ENCODE data around the gene FRMPD1. TPM values are rescaled to one million over a fixed set of nuclear protein-coding genes. Genes with fewer than 3 reads are reported as not detected.

Gene FRMPD1
- total and polyA plus RNA-seq, 4 donors = 0.06 to 0.25 (median 0.06) TPM; not detected in 1

- TF ChIP-seq CTCF (IDR thresholded peaks at IDR 0.05; ENCODE audit: control extremely low read depth, extremely low read depth) = no peak
- Histone ChIP-seq H3K4me3 (no peak overlapping the region), H3K9me3 (ENCODE audit: control insufficient read depth in 4 of 4, insufficient read depth in 3 of 4, low read length in 3 of 4) (no peaks in the 10 kb centered on the region), H3K4me1 (ENCODE audit: control insufficient read depth in 5 of 5, insufficient read depth in 5 of 5, low read length in 5 of 5) (peaks cover 0 to 2% (median 0%) of the 10 kb centered on the region in 5 donors), H3K27me3 (ENCODE audit: control insufficient read depth in 3 of 3, insufficient read depth in 3 of 3, low read length in 2 of 3) (peaks cover 0 to 4% (median 3%) of the 10 kb centered on the region in 3 donors), H3K27ac (ENCODE audit: low read depth in 1 of 2, low read length in 1 of 2) (no peak overlapping the region), H3K36me3 (ENCODE audit: control insufficient read depth in 4 of 4, insufficient read depth in 4 of 4, low read length in 4 of 4) (no peaks in the 10 kb centered on the region), H3K9ac (ENCODE audit: insufficient read depth in 1 of 2, low read length in 2 of 2) (no peak overlapping the region)
- ATAC-seq (ENCODE audit: insufficient read depth, low FRiP score) = no peak
- no peak for DNase-seq
- WGBS, 2 donors = 87 to 90% methylated on average over 12 of the region's 12 CpGs
Measured at GRCh38 chr9:37625758-37626147, 25.0 kb upstream of the FRMPD1 start.

DNA sequence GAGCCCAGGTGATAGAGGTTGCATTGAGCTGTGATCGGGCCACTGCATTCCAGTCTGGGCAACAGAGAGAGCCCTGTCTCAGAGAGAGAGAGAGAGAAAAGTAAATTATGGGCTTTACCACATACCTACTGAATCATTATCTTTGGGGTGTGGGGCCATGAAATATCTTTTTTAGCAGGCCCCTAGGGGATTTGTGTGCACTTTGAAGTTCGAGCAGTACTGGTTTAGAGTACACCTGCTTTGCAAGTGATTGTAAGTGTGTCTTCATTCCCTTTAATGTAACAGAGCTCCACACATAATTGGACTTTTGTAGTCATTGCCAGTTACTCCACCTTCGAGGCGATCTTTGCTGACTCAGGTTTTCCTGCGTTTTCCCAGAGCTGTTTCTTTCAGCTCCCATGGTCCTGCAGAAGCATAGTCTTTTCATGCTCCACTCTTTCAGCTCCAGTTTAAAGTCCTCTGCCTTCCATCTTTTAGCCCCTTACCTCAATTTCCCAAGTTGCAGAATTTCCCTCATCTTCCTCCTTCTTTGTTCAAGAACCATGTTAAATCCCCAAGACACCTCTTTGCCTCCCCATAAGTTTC is 24.0 kb upstream of the FRMPD1 start:
- no peak overlapping the region for H3K9ac ChIP-seq (ENCODE audit: insufficient read depth in 1 of 2, low read length in 2 of 2)
- no peaks in the 10 kb centered on the region for H3K9me3 ChIP-seq (ENCODE audit: control insufficient read depth in 4 of 4, insufficient read depth in 3 of 4, low read length in 3 of 4)
- no peaks in the 10 kb centered on the region for H3K4me1 ChIP-seq (ENCODE audit: control insufficient read depth in 5 of 5, insufficient read depth in 5 of 5, low read length in 5 of 5)
- TF ChIP-seq CTCF (IDR thresholded peaks at IDR 0.05; ENCODE audit: control extremely low read depth, extremely low read depth) = no peak
- peaks cover 0 to 4% (median 3%) of the 10 kb centered on the region in 3 donors for H3K27me3 ChIP-seq (ENCODE audit: control insufficient read depth in 3 of 3, insufficient read depth in 3 of 3, low read length in 2 of 3)
- no peak overlapping the region for H3K27ac ChIP-seq (ENCODE audit: low read depth in 1 of 2, low read length in 1 of 2)
- no peaks in the 10 kb centered on the region for H3K36me3 ChIP-seq (ENCODE audit: control insufficient read depth in 4 of 4, insufficient read depth in 4 of 4, low read length in 4 of 4)
- no peak overlapping the region for H3K4me3 ChIP-seq
- WGBS, 2 donors = 47 to 87% methylated on average over 5 of the region's 5 CpGs
- DNase-seq (no peak), ATAC-seq (ENCODE audit: insufficient read depth, low FRiP score) (no peak)

DNA sequence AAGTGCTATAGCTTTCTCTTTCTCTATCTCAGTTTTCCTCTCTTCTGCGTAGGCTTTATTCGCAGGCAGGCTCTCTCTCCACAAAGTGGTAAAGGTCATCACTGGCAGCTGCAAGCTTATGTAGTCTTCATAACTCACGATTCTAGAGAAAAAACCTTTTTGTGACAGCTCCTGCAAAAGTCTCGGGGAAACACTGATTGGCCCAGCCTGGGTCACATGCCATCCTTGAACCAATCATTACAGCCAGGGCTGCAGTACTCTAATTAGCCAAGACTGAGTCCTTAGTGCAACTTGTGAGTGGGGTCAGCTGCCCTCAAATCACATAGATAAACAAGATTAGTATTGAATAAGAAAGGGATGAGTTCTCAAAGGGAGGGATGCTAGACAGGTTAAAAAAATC is 18.3 kb upstream of the FRMPD1 start:
- Histone ChIP-seq H3K36me3 (ENCODE audit: control insufficient read depth in 4 of 4, insufficient read depth in 4 of 4, low read length in 4 of 4) (no peaks in the 10 kb centered on the region), H3K9ac (ENCODE audit: insufficient read depth in 1 of 2, low read length in 2 of 2) (no peak overlapping the region), H3K4me1 (ENCODE audit: control insufficient read depth in 5 of 5, insufficient read depth in 5 of 5, low read length in 5 of 5) (no peaks in the 10 kb centered on the region), H3K27ac (ENCODE audit: low read depth in 1 of 2, low read length in 1 of 2) (no peak overlapping the region), H3K27me3 (ENCODE audit: control insufficient read depth in 3 of 3, insufficient read depth in 3 of 3, low read length in 2 of 3) (peaks cover 0 to 3% (median 0%) of the 10 kb centered on the region in 3 donors), H3K9me3 (ENCODE audit: control insufficient read depth in 4 of 4, insufficient read depth in 3 of 4, low read length in 3 of 4) (peaks cover 0 to 2% (median 0%) of the 10 kb centered on the region in 4 donors), H3K4me3 (no peak overlapping the region)
- DNase-seq (no peak), ATAC-seq (ENCODE audit: insufficient read depth, low FRiP score) (no peak)
- no peak for TF ChIP-seq CTCF (IDR thresholded peaks at IDR 0.05; ENCODE audit: control extremely low read depth, extremely low read depth)
- 74 to 94% methylated on average over 4 of the region's 4 CpGs for WGBS, 2 donors

GRCh38 chr9:37635808-37636207 is 14.9 kb upstream of the FRMPD1 start:
- Histone ChIP-seq H3K4me3 (no peak overlapping the region), H3K9ac (ENCODE audit: insufficient read depth in 1 of 2, low read length in 2 of 2) (no peak overlapping the region), H3K36me3 (ENCODE audit: control insufficient read depth in 4 of 4, insufficient read depth in 4 of 4, low read length in 4 of 4) (no peaks in the 10 kb centered on the region), H3K27ac (ENCODE audit: low read depth in 1 of 2, low read length in 1 of 2) (no peak overlapping the region), H3K9me3 (ENCODE audit: control insufficient read depth in 4 of 4, insufficient read depth in 3 of 4, low read length in 3 of 4) (peaks cover 0 to 3% (median 0%) of the 10 kb centered on the region in 4 donors), H3K4me1 (ENCODE audit: control insufficient read depth in 5 of 5, insufficient read depth in 5 of 5, low read length in 5 of 5) (no peaks in the 10 kb centered on the region), H3K27me3 (ENCODE audit: control insufficient read depth in 3 of 3, insufficient read depth in 3 of 3, low read length in 2 of 3) (peaks cover 0 to 3% (median 0%) of the 10 kb centered on the region in 3 donors)
- no peak for TF ChIP-seq CTCF (IDR thresholded peaks at IDR 0.05; ENCODE audit: control extremely low read depth, extremely low read depth)
- 80 to 84% methylated on average over 9 to 16 of the region's 16 CpGs for WGBS, 2 donors
- ATAC-seq (ENCODE audit: insufficient read depth, low FRiP score) (no peak), DNase-seq (no peak)
